ENCODE data around the gene CLNK. TPM values are rescaled to one million over a fixed set of nuclear protein-coding genes. Genes with fewer than 3 reads are reported as not detected.
A peak's percentile ranks its signal among the peaks of the same experiment; 100 is the strongest.

The CLNK gene
- total RNA-seq, 2 experiments from 2014 or later = 2.0 TPM; not detected in 1

GRCh38 chr4:10521424-10521823, 163.1 kb downstream of the CLNK start:
- DNase-seq (ENCODE audit: low spot score) = no peak
- H2AFZ ChIP-seq (ENCODE audit: low read length) = no peak overlapping the region
- TF ChIP-seq EZH2phosphoT487 (IDR thresholded peaks at IDR 0.05; ENCODE audit: borderline replicate concordance, low read depth, low read length) (no peak), CTCF (conservative IDR thresholded peaks at IDR 0.05; ENCODE audit: low read length) (no peak)
- intact Hi-C loops (cut with micrococcal nuclease; ENCODE audit: unreplicated experiment) = no loop called here
- H3K9me2 ChIP-seq (ENCODE audit: insufficient read depth, low read length) = no peaks in the 10 kb centered on the region
- H3K4me3 ChIP-seq (ENCODE audit: low read depth, low read length, poor library complexity, severe bottlenecking) = no peak overlapping the region
- no peaks in the 10 kb centered on the region for H3K79me2 ChIP-seq (ENCODE audit: insufficient read depth, low read depth, low read length)
- no peaks in the 10 kb centered on the region for H3K36me3 ChIP-seq (ENCODE audit: insufficient read depth, low read length)
- H3K27ac ChIP-seq (ENCODE audit: low read depth, low read length, poor library complexity, severe bottlenecking) = no peak overlapping the region
- no peaks in the 10 kb centered on the region for H3K9me3 ChIP-seq (ENCODE audit: low read length)
- H3K4me1 ChIP-seq (ENCODE audit: insufficient read depth, low read length, poor library complexity, severe bottlenecking) = no peaks in the 10 kb centered on the region
- ChIA-PET CTCF (ENCODE audit: unreplicated experiment) (no interaction called here), POLR2A (interaction anchor here (1.0 kb wide), 1 partner anchor 11 kb away, joined by 3 read pairs; no protein-coding TSS in a partner anchor)
- no peaks in the 10 kb centered on the region for H4K20me1 ChIP-seq (ENCODE audit: insufficient read depth, low read length)
- no peak overlapping the region for H3K4me2 ChIP-seq (ENCODE audit: low read length)
- BruUV-seq (replicated peaks) = no TSS peak

GRCh38 chr4:10509733-10510132, 174.8 kb downstream of the CLNK start:
- H3K4me1 ChIP-seq (ENCODE audit: insufficient read depth, low read length, poor library complexity, severe bottlenecking) = no peaks in the 10 kb centered on the region
- no peak overlapping the region for H3K4me2 ChIP-seq (ENCODE audit: low read length)
- intact Hi-C loops (cut with micrococcal nuclease; ENCODE audit: unreplicated experiment) = no loop called here
- H4K20me1 ChIP-seq (ENCODE audit: insufficient read depth, low read length) = no peaks in the 10 kb centered on the region
- TF ChIP-seq CTCF (conservative IDR thresholded peaks at IDR 0.05; ENCODE audit: low read length) (no peak), EZH2phosphoT487 (IDR thresholded peaks at IDR 0.05; ENCODE audit: borderline replicate concordance, low read depth, low read length) (no peak)
- ChIA-PET CTCF (ENCODE audit: unreplicated experiment) (no interaction called here), POLR2A (interaction anchor here (0.6 to 0.8 kb wide), 2 partner anchors 11 to 849 kb away, joined by 3 to 4 read pairs; no protein-coding TSS in a partner anchor)
- H3K9me3 ChIP-seq (ENCODE audit: low read length) = no peaks in the 10 kb centered on the region; the same call in 1 of the 2 replicates
- BruUV-seq (replicated peaks) = no TSS peak
- no peaks in the 10 kb centered on the region for H3K9me2 ChIP-seq (ENCODE audit: insufficient read depth, low read length)
- DNase-seq (ENCODE audit: low spot score) = no peak
- H2AFZ ChIP-seq (ENCODE audit: low read length) = no peak overlapping the region
- H3K79me2 ChIP-seq (ENCODE audit: insufficient read depth, low read depth, low read length) = no peaks in the 10 kb centered on the region
- H3K36me3 ChIP-seq (ENCODE audit: insufficient read depth, low read length) = no peaks in the 10 kb centered on the region
- no peak overlapping the region for H3K27ac ChIP-seq (ENCODE audit: low read depth, low read length, poor library complexity, severe bottlenecking)
- no peak overlapping the region for H3K4me3 ChIP-seq (ENCODE audit: low read depth, low read length, poor library complexity, severe bottlenecking)

- Histone ChIP-seq H3K4me3 (ENCODE audit: low read depth, low read length, poor library complexity, severe bottlenecking) (no peak overlapping the region), H2AFZ (ENCODE audit: low read length) (no peak overlapping the region), H3K27ac (ENCODE audit: low read depth, low read length, poor library complexity, severe bottlenecking) (no peak overlapping the region), H4K20me1 (ENCODE audit: insufficient read depth, low read length) (no peaks in the 10 kb centered on the region), H3K79me2 (ENCODE audit: insufficient read depth, low read depth, low read length) (no peaks in the 10 kb centered on the region), H3K4me1 (ENCODE audit: insufficient read depth, low read length, poor library complexity, severe bottlenecking) (no peaks in the 10 kb centered on the region), H3K9me3 (ENCODE audit: low read length) (no peaks in the 10 kb centered on the region; the same call in 1 of the 2 replicates), H3K9me2 (ENCODE audit: insufficient read depth, low read length) (no peaks in the 10 kb centered on the region), H3K4me2 (ENCODE audit: low read length) (no peak overlapping the region), H3K36me3 (ENCODE audit: insufficient read depth, low read length) (no peaks in the 10 kb centered on the region)
- no TSS peak for BruUV-seq (replicated peaks)
- ChIA-PET POLR2A (no interaction called here), CTCF (ENCODE audit: unreplicated experiment) (no interaction called here)
- intact Hi-C loops (cut with micrococcal nuclease; ENCODE audit: unreplicated experiment) = no loop called here
- no peak for TF ChIP-seq EZH2phosphoT487 (IDR thresholded peaks at IDR 0.05; ENCODE audit: borderline replicate concordance, low read depth, low read length)
- no peak for TF ChIP-seq CTCF (conservative IDR thresholded peaks at IDR 0.05; ENCODE audit: low read length)
- peak; percentile 2 for DNase-seq (ENCODE audit: low spot score)
Measured at GRCh38 chr4:10506077-10506476, 178.5 kb downstream of the CLNK start.

Data from OCI-LY7 (cell line).